HepG2 (cell line): ENCODE measurements around the gene SLCO4A1. TPM values are rescaled to one million over a fixed set of nuclear protein-coding genes. Genes with fewer than 3 reads are reported as not detected.

Source experiments
- ARNTL ChIP-seq: sonication (generic); formaldehyde crosslinking; IDR thresholded peaks from 2 replicates; pipeline ENCODE4 v1.4.0; 2020; ENCODE audit warnings: mild to moderate bottlenecking, missing genetic modification reagents
- ATF3 ChIP-seq: sonication (generic); formaldehyde crosslinking; IDR thresholded peaks from 2 replicates; pipeline ENCODE4 v1.4.0; 2020; ENCODE audit warnings: missing genetic modification reagents
- BCL6 ChIP-seq: IDR thresholded peaks from 2 replicates; pipeline ENCODE4 v1.6.1; 2016; ENCODE audit warnings: missing genetic modification reagents, missing compliant biosample characterization
- DR1 ChIP-seq: sonication (generic); formaldehyde crosslinking; IDR thresholded peaks from 2 replicates; pipeline ENCODE4 v1.8.0; 2021; ENCODE audit warnings: mild to moderate bottlenecking, missing genetic modification reagents, inconsistent platforms
- IRF9 ChIP-seq: sonication (generic); formaldehyde crosslinking; IDR thresholded peaks from 2 replicates; pipeline ENCODE4 v1.8.0; 2022; ENCODE audit warnings: missing genetic modification reagents, mild to moderate bottlenecking, borderline replicate concordance
- JDP2 ChIP-seq: sonication (generic); formaldehyde crosslinking; IDR thresholded peaks from 2 replicates; pipeline ENCODE4 v1.8.1; 2022; ENCODE audit warnings: missing genetic modification reagents, borderline replicate concordance
- MED13 ChIP-seq: sonication (generic); formaldehyde crosslinking; IDR thresholded peaks from 2 replicates; pipeline ENCODE4 v1.5.0; 2020; ENCODE audit warnings: missing genetic modification reagents
- MTA1 ChIP-seq: sonication (generic); formaldehyde crosslinking; IDR thresholded peaks from 2 replicates; pipeline ENCODE4 v1.4.0; 2020; ENCODE audit warnings: missing genetic modification reagents, mild to moderate bottlenecking, borderline replicate concordance
- MTA3 ChIP-seq: sonication (generic); formaldehyde crosslinking; IDR thresholded peaks from 2 replicates; pipeline ENCODE4 v1.4.0; 2020; ENCODE audit warnings: missing genetic modification reagents
- NR2F2 ChIP-seq: IDR thresholded peaks from 2 replicates; pipeline ENCODE4 v1.6.1; 2012; ENCODE audit warnings: low read depth, inconsistent platforms, borderline replicate concordance
- SNAPC4 ChIP-seq: sonication (generic); formaldehyde crosslinking; IDR thresholded peaks from 2 replicates; pipeline ENCODE4 v1.4.0; 2020; ENCODE audit warnings: mild to moderate bottlenecking, missing genetic modification reagents
- U2AF1 ChIP-seq: fragments of 200-400 bp; formaldehyde crosslinking; optimal IDR thresholded peaks from 2 replicates; pipeline ENCODE3; 2017; ENCODE audit warnings: mild to moderate bottlenecking, low read depth, low read length
- ZBTB4 ChIP-seq: sonication (generic); formaldehyde crosslinking; IDR thresholded peaks from 2 replicates; pipeline ENCODE4 v1.4.0; 2020; ENCODE audit warnings: missing genetic modification reagents, mild to moderate bottlenecking, borderline replicate concordance
- ZNF136 ChIP-seq: sonication (generic); formaldehyde crosslinking; IDR thresholded peaks from 2 replicates; pipeline ENCODE4 v1.8.1; 2022; ENCODE audit warnings: low read depth, mild to moderate bottlenecking, moderate library complexity, missing genetic modification reagents
- ZNF282 ChIP-seq: fragments of 450-650 bp; IDR thresholded peaks from 2 replicates; pipeline ENCODE4 v1.6.1; 2018; ENCODE audit not compliant: partially characterized antibody
- ZNF326 ChIP-seq: sonication (generic); formaldehyde crosslinking; IDR thresholded peaks from 2 replicates; pipeline ENCODE4 v1.4.0; 2020; ENCODE audit warnings: missing genetic modification reagents, borderline replicate concordance
- ZNF33A ChIP-seq: sonication (generic); formaldehyde crosslinking; IDR thresholded peaks from 2 replicates; pipeline ENCODE4 v1.5.1; 2020; ENCODE audit warnings: missing genetic modification reagents, mild to moderate bottlenecking, moderate library complexity, borderline replicate concordance
- ZNF543 ChIP-seq: sonication (generic); formaldehyde crosslinking; IDR thresholded peaks from 2 replicates; pipeline ENCODE4 v1.4.0; 2020; ENCODE audit warnings: mild to moderate bottlenecking, missing genetic modification reagents
- ZNF598 ChIP-seq: sonication (generic); formaldehyde crosslinking; IDR thresholded peaks from 2 replicates; pipeline ENCODE4 v1.5.1; 2020; ENCODE audit warnings: mild to moderate bottlenecking, missing genetic modification reagents, borderline replicate concordance
- ZNF720 ChIP-seq: sonication (generic); formaldehyde crosslinking; IDR thresholded peaks from 2 replicates; pipeline ENCODE4 v1.4.0; 2020; ENCODE audit warnings: missing genetic modification reagents
- ZNF850 ChIP-seq: sonication (generic); formaldehyde crosslinking; conservative IDR thresholded peaks from 2 replicates; pipeline ENCODE4 v1.9.0; 2021; ENCODE audit warnings: mild to moderate bottlenecking, missing genetic modification reagents
- polyA plus RNA-seq, 8 experiments: library from polyadenylated mRNA; depleted of rRNA in 3 of 8; stranded (reverse) in 7 of 8; unstranded in 1 of 8; fragments of >200 nt; fragmentation: Illumina TruSeq in 4 of 8; extraction: Trizol in 4 of 8; gene quantifications; 2 replicates each; pipeline versions ENCODE4 v1.2.1 to v1.2.3, GENCODE V29; 2011 to 2016; ENCODE audit warnings: low read depth in 4 of 8, missing spikeins in 1 of 8, mixed read lengths in 1 of 8; ENCODE audit not compliant: insufficient read depth in 1 of 8
- total RNA-seq, 5 experiments: library from RNA; depleted of rRNA; stranded (reverse); fragments of >200 nt; fragmentation: Illumina TruSeq; extraction: Trizol; gene quantifications; 2 replicates each; pipeline ENCODE4 v1.2.3, GENCODE V29; 2016; ENCODE audit warnings: low read depth in 1 of 5

The SLCO4A1 gene
- total and polyA plus RNA-seq, 2 of the 13 experiments (the other 11 are each of a cell fraction or from before 2014, with no cell fraction given): 55.5 to 112 TPM

GRCh38 chr20:62622877-62623487 lies 19.3 kb upstream of the SLCO4A1 start (continued):
- peak; percentile 43; the same call in 1 of the 2 replicates for TF ChIP-seq ZBTB4 (CRISPR knock-in tag)
- 0 out of 2 replicates have a peak, but pooled peaks have one; percentile 47 for TF ChIP-seq NR2F2
- TF ChIP-seq ZNF33A (CRISPR knock-in tag): 0 out of 2 replicates have a peak, but pooled peaks have one; percentile 34
- TF ChIP-seq ZNF543: no peak; the same call in 1 of the 2 replicates
- no peak; the same call in 1 of the 2 replicates for TF ChIP-seq ATF3 (CRISPR knock-in tag)
- TF ChIP-seq MTA3 (CRISPR knock-in tag): peak; percentile 61; the same call in 1 of the 2 replicates
- TF ChIP-seq BCL6 (CRISPR knock-in tag): no peak
- no peak for TF ChIP-seq JDP2 (CRISPR knock-in tag)
- TF ChIP-seq IRF9: 0 out of 2 replicates have a peak, but pooled peaks have one; percentile 38
- TF ChIP-seq ZNF850: no peak
- TF ChIP-seq ZNF282: no peak
- peak; percentile 45 for TF ChIP-seq MTA1 (CRISPR knock-in tag)
- peak; percentile 76; the same call in 1 of the 2 replicates for TF ChIP-seq ARNTL
- TF ChIP-seq SNAPC4 (CRISPR knock-in tag): no peak
- peak; percentile 24 for TF ChIP-seq U2AF1
- no peak for TF ChIP-seq MED13 (CRISPR knock-in tag)
- no peak for TF ChIP-seq ZNF136 (CRISPR knock-in tag)
- no peak for TF ChIP-seq ZNF720 (CRISPR knock-in tag)
- no peak for TF ChIP-seq DR1 (CRISPR knock-in tag)
- TF ChIP-seq ZNF598: peak; percentile 81; the same call in 1 of the 2 replicates
- no peak for TF ChIP-seq ZNF326 (CRISPR knock-in tag)
